Transverse colon (tissue), 4 donors: ENCODE data around the gene CAMK1. TPM values are rescaled to one million over a fixed set of nuclear protein-coding genes. Genes with fewer than 3 reads are reported as not detected.

Experiments used
- DNase-seq: peaks from one replicate; pipeline ENCODE4 v3.0.0-alpha.2; 2019
- H3K27ac ChIP-seq, 4 donors: fragments of 200-600 bp; sonication (generic); 2 replicates each; pipeline ENCODE4 v1.5.1; 2016 to 2018; ENCODE audit warnings: inconsistent platforms in 4 of 4
- H3K27me3 ChIP-seq: fragments of 200-600 bp; sonication (generic); 2 replicates; pipeline ENCODE4 v1.5.1; 2017; ENCODE audit warnings: inconsistent platforms
- H3K36me3 ChIP-seq, 4 donors: fragments of 200-600 bp; sonication (generic); 2 replicates each; pipeline ENCODE4 v1.5.1; 2017 to 2019; ENCODE audit warnings: inconsistent platforms in 4 of 4
- H3K4me1 ChIP-seq, 4 donors: fragments of 200-600 bp; sonication (generic); 2 replicates each; pipeline ENCODE4 v1.5.1; 2017 to 2020; ENCODE audit warnings: inconsistent platforms in 4 of 4
- H3K4me3 ChIP-seq, 4 donors: fragments of 200-600 bp; sonication (generic); 1 replicate in 1 of 4; 2 replicates in 3 of 4; pipeline versions ENCODE4 v1.5.1 to v1.6.1; 2017 to 2019; ENCODE audit warnings: inconsistent platforms in 4 of 4
- H3K9me3 ChIP-seq, 2 donors: fragments of 200-600 bp; sonication (generic); 2 replicates each; pipeline ENCODE4 v1.5.1; 2017 to 2019; ENCODE audit warnings: inconsistent platforms in 2 of 2
- EP300 ChIP-seq: sonication (generic); formaldehyde crosslinking; IDR thresholded peaks from one replicate; pipeline ENCODE4 v1.6.1; 2017; ENCODE audit warnings: antibody characterized with exemption, low read depth
- POLR2A ChIP-seq: fragments of 450-650 bp; IDR thresholded peaks from one replicate; pipeline ENCODE4 v1.6.1; 2016; ENCODE audit warnings: antibody characterized with exemption, mild to moderate bottlenecking, moderate library complexity
- POLR2AphosphoS5 ChIP-seq, 3 donors: sonication (generic); formaldehyde crosslinking; IDR thresholded peaks; one replicate each; pipeline ENCODE4 v1.6.1; 2016; ENCODE audit warnings: antibody characterized with exemption in 3 of 3
- WGBS, 2 donors: methylation state at CpG; one replicate each; pipeline ENCODE4 v1.1.5; 2018; ENCODE audit warnings: low coverage in 1 of 2; 5-methylcytosine and 5-hydroxymethylcytosine counted together
- in situ Hi-C, 4 donors: fragments of 200-750 bp; cut with MboI; loops; one replicate each; pipeline versions ENCODE4 v1.15.0 to v1.15.1; 2017; ENCODE audit warnings: low sequenced_read_pairs in 3 of 4, low pct_ligation_motif_present in 1 of 4, low pct_unique_long_range_greater_than_20kb in 1 of 4
- intact Hi-C: fragments of 100-400 bp; cut with DNase I; formaldehyde crosslinking; loops from one replicate; pipeline ENCODE4 v1.15.1; 2023; ENCODE audit warnings: low total_unique reads
- total RNA-seq, 4 donors: library from RNA; depleted of rRNA; stranded (reverse); fragments of >200 nt; gene quantifications; one replicate each; pipeline ENCODE4 v1.1.0, GENCODE V29; 2016
- TF ChIP-seq, protein P1 (sequence below), 5 experiments: fragments of 200-600 bp in 3 of 5; fragments of 450-650 bp in 2 of 5; sonication (generic) in 3 of 5; IDR thresholded peaks; 1 replicate in 2 of 5; 2 replicates in 3 of 5; pipeline ENCODE4 v1.5.1; 2016 to 2017; ENCODE audit warnings: antibody characterized with exemption in 5 of 5, inconsistent platforms in 3 of 5, mild to moderate bottlenecking in 2 of 5, moderate library complexity in 1 of 5

The CAMK1 gene
- total RNA-seq, 4 donors from 2014 or later: 5.6 to 45.0 (median 15.6) TPM

DNA sequence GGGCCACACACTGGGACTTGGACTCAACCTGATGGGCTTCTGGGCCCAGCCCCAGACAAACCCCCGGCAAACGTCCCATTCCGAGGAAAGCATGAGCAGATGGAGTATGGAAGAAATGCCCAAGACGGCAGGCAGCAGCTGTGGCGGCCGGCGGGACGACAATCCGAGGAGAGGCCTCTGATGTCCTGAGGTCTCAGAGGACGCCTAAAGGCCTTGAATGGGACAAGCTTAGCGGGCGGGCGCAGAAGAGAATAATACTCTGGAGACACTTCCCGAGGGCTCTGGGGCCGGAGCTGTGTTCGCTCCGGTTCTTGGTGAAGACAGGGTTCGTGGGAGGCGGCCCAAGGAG, 20.5 kb downstream of the CAMK1 start:
- Histone ChIP-seq H3K27me3 (no peaks in the 10 kb centered on the region), H3K9me3 (no peaks in the 10 kb centered on the region), H3K36me3 (peaks cover 0 to 32% (median 16%) of the 10 kb centered on the region in 4 donors), H3K27ac (peak overlapping the region; percentile 92 to 95 (median 93)), H3K4me3 (peak overlapping the region; percentile 38 to 78 (median 51)), H3K4me1 (peaks cover 19 to 29% (median 23%) of the 10 kb centered on the region in 4 donors)
- TF ChIP-seq, protein P1, sequence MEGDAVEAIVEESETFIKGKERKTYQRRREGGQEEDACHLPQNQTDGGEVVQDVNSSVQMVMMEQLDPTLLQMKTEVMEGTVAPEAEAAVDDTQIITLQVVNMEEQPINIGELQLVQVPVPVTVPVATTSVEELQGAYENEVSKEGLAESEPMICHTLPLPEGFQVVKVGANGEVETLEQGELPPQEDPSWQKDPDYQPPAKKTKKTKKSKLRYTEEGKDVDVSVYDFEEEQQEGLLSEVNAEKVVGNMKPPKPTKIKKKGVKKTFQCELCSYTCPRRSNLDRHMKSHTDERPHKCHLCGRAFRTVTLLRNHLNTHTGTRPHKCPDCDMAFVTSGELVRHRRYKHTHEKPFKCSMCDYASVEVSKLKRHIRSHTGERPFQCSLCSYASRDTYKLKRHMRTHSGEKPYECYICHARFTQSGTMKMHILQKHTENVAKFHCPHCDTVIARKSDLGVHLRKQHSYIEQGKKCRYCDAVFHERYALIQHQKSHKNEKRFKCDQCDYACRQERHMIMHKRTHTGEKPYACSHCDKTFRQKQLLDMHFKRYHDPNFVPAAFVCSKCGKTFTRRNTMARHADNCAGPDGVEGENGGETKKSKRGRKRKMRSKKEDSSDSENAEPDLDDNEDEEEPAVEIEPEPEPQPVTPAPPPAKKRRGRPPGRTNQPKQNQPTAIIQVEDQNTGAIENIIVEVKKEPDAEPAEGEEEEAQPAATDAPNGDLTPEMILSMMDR (IDR thresholded peaks at IDR 0.05): peak in 1 of 5 experiments; percentile 17
- TF ChIP-seq EP300: no peak
- intact Hi-C loops (no loop called here), in situ Hi-C loops (no loop called here)
- DNase-seq: no peak
- WGBS, 2 donors: 10 to 11% methylated on average over 3 to 19 of the region's 19 CpGs

DNA sequence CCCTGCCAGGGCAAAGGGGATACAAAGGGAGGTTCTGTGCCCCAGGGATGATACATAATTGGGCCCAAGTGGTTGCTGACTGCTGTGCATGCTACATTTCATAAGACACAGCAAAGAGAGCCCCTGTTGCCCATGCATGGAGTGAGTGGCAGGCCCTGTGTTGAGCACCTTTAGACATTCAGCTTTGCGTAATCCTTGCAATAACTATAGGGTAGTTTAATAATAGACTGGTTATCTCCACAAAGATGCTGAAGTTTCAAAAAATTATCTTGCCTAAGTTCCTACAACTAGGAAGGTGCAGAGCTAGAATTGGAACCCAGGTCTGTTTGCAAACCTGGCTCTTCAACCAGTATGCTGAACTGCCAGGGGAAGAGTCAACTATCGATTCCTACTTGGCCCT, 21.7 kb downstream of the CAMK1 start:
- intact Hi-C loops (no loop called here), in situ Hi-C loops (no loop called here)
- no peak for DNase-seq
- peaks cover 0 to 45% (median 23%) of the 10 kb centered on the region in 4 donors for H3K36me3 ChIP-seq
- WGBS, 2 donors: 98 to 100% methylated on average over 1 to 2 of the region's 2 CpGs
- no peak overlapping the region for H3K27ac ChIP-seq
- no peaks in the 10 kb centered on the region for H3K27me3 ChIP-seq
- H3K4me1 ChIP-seq: peaks cover 19 to 29% (median 23%) of the 10 kb centered on the region in 4 donors
- H3K4me3 ChIP-seq: no peak overlapping the region
- H3K9me3 ChIP-seq: no peaks in the 10 kb centered on the region
- no peak for TF ChIP-seq POLR2A
- TF ChIP-seq POLR2AphosphoS5 (IDR thresholded peaks at IDR 0.05): no peak
- TF ChIP-seq EP300: no peak
- TF ChIP-seq, protein P1 (IDR thresholded peaks at IDR 0.05): no peak

DNA sequence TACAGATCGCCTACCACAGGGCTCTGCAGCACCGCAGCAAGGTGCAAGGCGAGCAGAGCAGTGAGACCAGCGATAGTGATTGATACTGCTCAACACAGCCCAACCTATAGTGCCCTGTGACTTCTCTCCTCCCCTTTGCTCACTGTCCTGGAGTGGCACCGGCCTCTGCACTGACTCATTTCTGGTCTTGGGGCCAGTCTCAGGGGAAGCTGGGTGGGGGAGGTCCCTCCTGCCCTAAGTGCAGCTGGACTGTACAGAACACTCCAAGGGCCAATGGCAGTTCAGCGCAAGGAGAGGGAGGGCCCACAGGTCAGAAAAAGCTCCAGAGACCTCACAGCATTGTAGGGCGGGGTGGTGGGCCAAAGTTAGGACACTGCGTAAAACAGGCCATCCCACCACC, 22.5 kb downstream of the CAMK1 start:
- in situ Hi-C loops: no loop called here
- no peak overlapping the region for H3K4me3 ChIP-seq

DNA sequence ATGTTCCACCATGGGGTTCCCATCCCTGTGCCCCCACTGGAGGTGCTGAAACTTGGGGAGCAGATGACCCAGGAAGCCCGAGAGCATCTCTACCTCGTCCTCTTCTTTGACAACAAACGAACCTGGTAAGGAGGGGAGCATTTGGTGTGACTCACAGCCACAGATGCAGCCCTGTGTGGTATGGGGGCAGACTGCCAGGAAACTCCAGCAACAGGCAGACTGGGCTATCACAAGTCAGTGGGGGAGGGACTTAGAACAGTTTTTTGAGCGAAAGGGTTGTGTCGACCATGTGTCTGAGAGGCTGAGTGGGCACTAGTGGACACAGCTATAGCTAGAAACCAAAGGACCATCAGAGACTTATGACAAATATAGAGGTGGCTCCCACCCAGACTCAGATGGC, 23.4 kb downstream of the CAMK1 start:
- 74 to 83% methylated on average over 3 to 5 of the region's 5 CpGs for WGBS, 2 donors
- TF ChIP-seq POLR2A: no peak
- no peak for TF ChIP-seq POLR2AphosphoS5 (IDR thresholded peaks at IDR 0.05)
- TF ChIP-seq, protein P1 (IDR thresholded peaks at IDR 0.05): no peak
- no peak for TF ChIP-seq EP300

More for the DNA sequence above, 22.5 kb downstream of the CAMK1 start:
- Histone ChIP-seq H3K9me3 (no peaks in the 10 kb centered on the region), H3K27ac (no peak overlapping the region), H3K36me3 (peaks cover 0 to 52% (median 28%) of the 10 kb centered on the region in 4 donors), H3K27me3 (no peaks in the 10 kb centered on the region), H3K4me1 (peaks cover 19 to 29% (median 23%) of the 10 kb centered on the region in 4 donors)
- no peak for TF ChIP-seq POLR2A
- TF ChIP-seq, protein P1 (IDR thresholded peaks at IDR 0.05): no peak
- no peak for TF ChIP-seq POLR2AphosphoS5 (IDR thresholded peaks at IDR 0.05)
- no peak for TF ChIP-seq EP300
- intact Hi-C loops: no loop called here
- 86% methylated on average over 8 of the region's 8 CpGs; no CpG with 5 or more reads in 1 of the 2 donors for WGBS, 2 donors
- no peak for DNase-seq

More for the DNA sequence above, 23.4 kb downstream of the CAMK1 start:
- intact Hi-C loops: no loop called here
- Histone ChIP-seq H3K4me3 (no peak overlapping the region), H3K27me3 (no peaks in the 10 kb centered on the region), H3K27ac (no peak overlapping the region), H3K9me3 (no peaks in the 10 kb centered on the region), H3K4me1 (peaks cover 14 to 21% (median 19%) of the 10 kb centered on the region in 4 donors), H3K36me3 (peaks cover 0 to 62% (median 33%) of the 10 kb centered on the region in 4 donors)
- in situ Hi-C loops: no loop called here
- DNase-seq: no peak
